WTC11 (cell line): ENCODE data around the gene TKT. TPM values are rescaled to one million over a fixed set of nuclear protein-coding genes. Genes with fewer than 3 reads are reported as not detected.

ENCODE experiments used
- CREB1 ChIP-seq: sonication (generic); formaldehyde crosslinking; IDR thresholded peaks from 2 replicates; pipeline ENCODE4 v1.8.0; 2023; ENCODE audit warnings: mild to moderate bottlenecking, missing genetic modification reagents
- ELF4 ChIP-seq: sonication (generic); formaldehyde crosslinking; IDR thresholded peaks from 2 replicates; pipeline ENCODE4 v1.8.1; 2022; ENCODE audit warnings: low read depth, mild to moderate bottlenecking, moderate library complexity, missing genetic modification reagents
- GABPB1 ChIP-seq: sonication (generic); formaldehyde crosslinking; IDR thresholded peaks from 2 replicates; pipeline ENCODE4 v1.8.1; 2023; ENCODE audit warnings: mild to moderate bottlenecking, missing genetic modification reagents
- KAT7 ChIP-seq: sonication (generic); formaldehyde crosslinking; IDR thresholded peaks from 2 replicates; pipeline ENCODE4 v1.8.1; 2023; ENCODE audit warnings: missing genetic modification reagents, mild to moderate bottlenecking, borderline replicate concordance
- MXD4 ChIP-seq: fragments of 250-450 bp; sonication (Bioruptor Pico); IDR thresholded peaks from 2 replicates; pipeline ENCODE4 v1.8.0; 2021; ENCODE audit warnings: mild to moderate bottlenecking, moderate library complexity, borderline replicate concordance
- NFE2L1 ChIP-seq: sonication (generic); formaldehyde crosslinking; IDR thresholded peaks from 2 replicates; pipeline ENCODE4 v1.8.1; 2023; ENCODE audit warnings: missing genetic modification reagents
- RELA ChIP-seq: sonication (generic); formaldehyde crosslinking; IDR thresholded peaks from 2 replicates; pipeline ENCODE4 v1.8.1; 2022; ENCODE audit warnings: missing genetic modification reagents, mild to moderate bottlenecking, borderline replicate concordance
- SMAD3 ChIP-seq: sonication (generic); formaldehyde crosslinking; IDR thresholded peaks from 2 replicates; pipeline ENCODE4 v1.8.0; 2022; ENCODE audit warnings: missing genetic modification reagents, mild to moderate bottlenecking, borderline replicate concordance
- SP1 ChIP-seq: sonication (generic); formaldehyde crosslinking; conservative IDR thresholded peaks from 2 replicates; pipeline ENCODE4 v1.8.1; 2022; ENCODE audit warnings: missing genetic modification reagents
- TEAD1 ChIP-seq: sonication (generic); formaldehyde crosslinking; IDR thresholded peaks from 2 replicates; pipeline ENCODE4 v1.8.0; 2022; ENCODE audit warnings: mild to moderate bottlenecking, missing genetic modification reagents
- TEAD4 ChIP-seq: sonication (generic); formaldehyde crosslinking; IDR thresholded peaks from 2 replicates; pipeline ENCODE4 v1.8.0; 2022; ENCODE audit warnings: mild to moderate bottlenecking, missing genetic modification reagents
- ZNF121 ChIP-seq: sonication (generic); formaldehyde crosslinking; IDR thresholded peaks from 2 replicates; pipeline ENCODE4 v1.8.0; 2023; ENCODE audit warnings: missing genetic modification reagents
- ZNF138 ChIP-seq: sonication (generic); formaldehyde crosslinking; conservative IDR thresholded peaks from 2 replicates; pipeline ENCODE4 v1.8.1; 2022; ENCODE audit warnings: mild to moderate bottlenecking, moderate library complexity, missing genetic modification reagents
- ZNF219 ChIP-seq: sonication (generic); formaldehyde crosslinking; IDR thresholded peaks from 2 replicates; pipeline ENCODE4 v1.8.0; 2023; ENCODE audit warnings: missing genetic modification reagents, mild to moderate bottlenecking, borderline replicate concordance
- ZNF423 ChIP-seq: fragments of 250-450 bp; sonication (Bioruptor Pico); IDR thresholded peaks from 2 replicates; pipeline ENCODE4 v2.1.2; 2022; ENCODE audit warnings: mild to moderate bottlenecking, moderate library complexity
- ZNF671 ChIP-seq: fragments of 250-450 bp; sonication (Bioruptor Pico); IDR thresholded peaks from 2 replicates; pipeline ENCODE4 v1.8.0; 2021; ENCODE audit warnings: mild to moderate bottlenecking
- total RNA-seq: library from RNA; stranded (reverse); gene quantifications from 3 replicates; pipeline ENCODE4 v1.2.3, GENCODE V29; 2021
- TF ChIP-seq, protein P1 (sequence below): sonication (generic); formaldehyde crosslinking; IDR thresholded peaks from 2 replicates; pipeline ENCODE4 v1.8.1; 2023; ENCODE audit warnings: mild to moderate bottlenecking, missing genetic modification reagents, borderline replicate concordance
- TF ChIP-seq, protein P2 (sequence below): sonication (generic); formaldehyde crosslinking; IDR thresholded peaks from 2 replicates; pipeline ENCODE4 v1.8.1; 2022; ENCODE audit warnings: mild to moderate bottlenecking, moderate library complexity, missing genetic modification reagents
- TF ChIP-seq, protein P3 (sequence below): fragments of 250-450 bp; sonication (Bioruptor Pico); IDR thresholded peaks from 2 replicates; pipeline ENCODE4 v1.9.0; 2021; ENCODE audit warnings: mild to moderate bottlenecking
- TF ChIP-seq, protein P4 (sequence below): sonication (generic); formaldehyde crosslinking; IDR thresholded peaks from 2 replicates; pipeline ENCODE4 v1.8.0; 2022; ENCODE audit warnings: mild to moderate bottlenecking, missing genetic modification reagents
- TF ChIP-seq, protein P5 (sequence below): sonication (generic); formaldehyde crosslinking; IDR thresholded peaks from 2 replicates; pipeline ENCODE4 v1.8.0; 2022; ENCODE audit warnings: mild to moderate bottlenecking, missing genetic modification reagents
- TF ChIP-seq, protein P6 (sequence below): sonication (generic); formaldehyde crosslinking; IDR thresholded peaks from 2 replicates; pipeline ENCODE4 v1.8.0; 2023; ENCODE audit warnings: missing genetic modification reagents, mild to moderate bottlenecking, borderline replicate concordance
- TF ChIP-seq, protein P7 (sequence below): sonication (generic); formaldehyde crosslinking; conservative IDR thresholded peaks from 2 replicates; pipeline ENCODE4 v1.8.1; 2023; ENCODE audit warnings: mild to moderate bottlenecking, low read depth, missing genetic modification reagents, moderate library complexity

Gene TKT
- total RNA-seq, 1 experiment from 2014 or later: 1,040 TPM

DNA sequence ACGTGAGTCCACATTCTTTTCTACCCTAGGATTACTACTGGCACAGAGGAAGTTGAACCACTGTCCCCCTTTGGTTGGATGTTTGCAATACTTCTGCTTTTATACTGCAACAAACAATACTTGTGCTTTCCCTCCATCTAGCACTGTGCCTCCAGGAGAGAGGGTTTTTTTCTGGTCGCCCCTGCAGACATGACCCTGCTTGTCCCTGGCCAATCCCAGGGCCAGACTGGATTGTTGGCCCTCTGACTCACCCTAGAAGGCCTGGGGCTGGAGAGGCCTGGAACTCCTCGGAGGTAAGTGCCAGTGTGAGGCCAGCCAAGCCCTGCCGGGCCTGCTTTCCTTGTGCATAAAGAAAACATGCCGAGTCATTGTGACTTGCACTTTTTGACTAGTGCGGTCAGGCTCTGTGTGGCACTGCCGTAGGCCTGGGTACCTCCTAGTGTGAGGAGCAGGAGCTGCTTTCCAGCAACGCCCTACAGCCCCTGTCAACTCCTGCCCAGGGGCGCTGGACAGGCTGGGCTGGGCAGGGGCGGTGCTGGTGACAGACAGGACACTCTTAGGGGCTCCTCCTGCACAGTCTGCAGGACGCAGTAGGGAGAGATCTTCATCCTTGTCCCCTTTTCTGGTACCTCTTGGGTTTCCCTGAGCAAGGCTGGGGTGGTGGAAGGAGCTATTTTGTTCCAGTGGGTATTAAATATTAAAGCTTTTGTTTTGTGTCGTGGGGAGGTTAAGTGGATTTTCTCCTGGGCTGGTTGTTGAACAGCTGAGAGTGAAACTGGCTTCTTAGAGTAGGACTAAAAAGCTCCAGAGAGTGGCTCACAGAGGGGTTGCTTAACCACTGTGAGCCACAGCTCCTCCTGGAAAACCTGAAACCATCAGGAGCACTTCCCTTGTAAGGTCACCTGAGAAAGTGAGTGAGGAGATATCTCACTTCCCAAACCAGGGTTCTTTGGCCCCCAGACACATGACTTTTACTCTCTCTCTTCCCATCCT is 14.4 kb upstream of the TKT start (continued):
- TF ChIP-seq, protein P1, sequence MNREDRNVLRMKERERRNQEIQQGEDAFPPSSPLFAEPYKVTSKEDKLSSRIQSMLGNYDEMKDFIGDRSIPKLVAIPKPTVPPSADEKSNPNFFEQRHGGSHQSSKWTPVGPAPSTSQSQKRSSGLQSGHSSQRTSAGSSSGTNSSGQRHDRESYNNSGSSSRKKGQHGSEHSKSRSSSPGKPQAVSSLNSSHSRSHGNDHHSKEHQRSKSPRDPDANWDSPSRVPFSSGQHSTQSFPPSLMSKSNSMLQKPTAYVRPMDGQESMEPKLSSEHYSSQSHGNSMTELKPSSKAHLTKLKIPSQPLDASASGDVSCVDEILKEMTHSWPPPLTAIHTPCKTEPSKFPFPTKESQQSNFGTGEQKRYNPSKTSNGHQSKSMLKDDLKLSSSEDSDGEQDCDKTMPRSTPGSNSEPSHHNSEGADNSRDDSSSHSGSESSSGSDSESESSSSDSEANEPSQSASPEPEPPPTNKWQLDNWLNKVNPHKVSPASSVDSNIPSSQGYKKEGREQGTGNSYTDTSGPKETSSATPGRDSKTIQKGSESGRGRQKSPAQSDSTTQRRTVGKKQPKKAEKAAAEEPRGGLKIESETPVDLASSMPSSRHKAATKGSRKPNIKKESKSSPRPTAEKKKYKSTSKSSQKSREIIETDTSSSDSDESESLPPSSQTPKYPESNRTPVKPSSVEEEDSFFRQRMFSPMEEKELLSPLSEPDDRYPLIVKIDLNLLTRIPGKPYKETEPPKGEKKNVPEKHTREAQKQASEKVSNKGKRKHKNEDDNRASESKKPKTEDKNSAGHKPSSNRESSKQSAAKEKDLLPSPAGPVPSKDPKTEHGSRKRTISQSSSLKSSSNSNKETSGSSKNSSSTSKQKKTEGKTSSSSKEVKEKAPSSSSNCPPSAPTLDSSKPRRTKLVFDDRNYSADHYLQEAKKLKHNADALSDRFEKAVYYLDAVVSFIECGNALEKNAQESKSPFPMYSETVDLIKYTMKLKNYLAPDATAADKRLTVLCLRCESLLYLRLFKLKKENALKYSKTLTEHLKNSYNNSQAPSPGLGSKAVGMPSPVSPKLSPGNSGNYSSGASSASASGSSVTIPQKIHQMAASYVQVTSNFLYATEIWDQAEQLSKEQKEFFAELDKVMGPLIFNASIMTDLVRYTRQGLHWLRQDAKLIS (CRISPR knock-in tag): no peak
- TF ChIP-seq SMAD3 (CRISPR knock-in tag): no peak
- TF ChIP-seq MXD4 (CRISPR knock-in tag): no peak
- TF ChIP-seq ZNF671 (CRISPR knock-in tag): no peak
- TF ChIP-seq KAT7 (CRISPR knock-in tag): no peak
- peak; percentile 47; the same call in 1 of the 2 replicates for TF ChIP-seq GABPB1 (CRISPR knock-in tag)
- TF ChIP-seq, protein P2, sequence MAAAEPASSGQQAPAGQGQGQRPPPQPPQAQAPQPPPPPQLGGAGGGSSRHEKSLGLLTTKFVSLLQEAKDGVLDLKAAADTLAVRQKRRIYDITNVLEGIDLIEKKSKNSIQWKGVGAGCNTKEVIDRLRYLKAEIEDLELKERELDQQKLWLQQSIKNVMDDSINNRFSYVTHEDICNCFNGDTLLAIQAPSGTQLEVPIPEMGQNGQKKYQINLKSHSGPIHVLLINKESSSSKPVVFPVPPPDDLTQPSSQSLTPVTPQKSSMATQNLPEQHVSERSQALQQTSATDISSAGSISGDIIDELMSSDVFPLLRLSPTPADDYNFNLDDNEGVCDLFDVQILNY (CRISPR knock-in tag): no peak
- TF ChIP-seq SP1: 0 out of 2 replicates have a peak, but pooled peaks have one; percentile 14
- no peak for TF ChIP-seq TEAD4 (CRISPR knock-in tag)
- TF ChIP-seq ZNF219 (CRISPR knock-in tag): peak; percentile 14; the same call in 1 of the 2 replicates
- TF ChIP-seq, protein P3, sequence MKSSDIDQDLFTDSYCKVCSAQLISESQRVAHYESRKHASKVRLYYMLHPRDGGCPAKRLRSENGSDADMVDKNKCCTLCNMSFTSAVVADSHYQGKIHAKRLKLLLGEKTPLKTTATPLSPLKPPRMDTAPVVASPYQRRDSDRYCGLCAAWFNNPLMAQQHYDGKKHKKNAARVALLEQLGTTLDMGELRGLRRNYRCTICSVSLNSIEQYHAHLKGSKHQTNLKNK (CRISPR knock-in tag): no peak
- TF ChIP-seq RELA (CRISPR knock-in tag): no peak
- no peak for TF ChIP-seq CREB1 (CRISPR knock-in tag)
- TF ChIP-seq, protein P4, sequence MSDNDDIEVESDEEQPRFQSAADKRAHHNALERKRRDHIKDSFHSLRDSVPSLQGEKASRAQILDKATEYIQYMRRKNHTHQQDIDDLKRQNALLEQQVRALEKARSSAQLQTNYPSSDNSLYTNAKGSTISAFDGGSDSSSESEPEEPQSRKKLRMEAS (CRISPR knock-in tag): no peak
- TF ChIP-seq ZNF138: no peak
- TF ChIP-seq, protein P5, sequence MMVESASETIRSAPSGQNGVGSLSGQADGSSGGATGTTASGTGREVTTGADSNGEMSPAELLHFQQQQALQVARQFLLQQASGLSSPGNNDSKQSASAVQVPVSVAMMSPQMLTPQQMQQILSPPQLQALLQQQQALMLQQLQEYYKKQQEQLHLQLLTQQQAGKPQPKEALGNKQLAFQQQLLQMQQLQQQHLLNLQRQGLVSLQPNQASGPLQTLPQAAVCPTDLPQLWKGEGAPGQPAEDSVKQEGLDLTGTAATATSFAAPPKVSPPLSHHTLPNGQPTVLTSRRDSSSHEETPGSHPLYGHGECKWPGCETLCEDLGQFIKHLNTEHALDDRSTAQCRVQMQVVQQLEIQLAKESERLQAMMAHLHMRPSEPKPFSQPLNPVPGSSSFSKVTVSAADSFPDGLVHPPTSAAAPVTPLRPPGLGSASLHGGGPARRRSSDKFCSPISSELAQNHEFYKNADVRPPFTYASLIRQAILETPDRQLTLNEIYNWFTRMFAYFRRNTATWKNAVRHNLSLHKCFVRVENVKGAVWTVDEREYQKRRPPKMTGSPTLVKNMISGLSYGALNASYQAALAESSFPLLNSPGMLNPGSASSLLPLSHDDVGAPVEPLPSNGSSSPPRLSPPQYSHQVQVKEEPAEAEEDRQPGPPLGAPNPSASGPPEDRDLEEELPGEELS: no peak
- TF ChIP-seq, protein P6, sequence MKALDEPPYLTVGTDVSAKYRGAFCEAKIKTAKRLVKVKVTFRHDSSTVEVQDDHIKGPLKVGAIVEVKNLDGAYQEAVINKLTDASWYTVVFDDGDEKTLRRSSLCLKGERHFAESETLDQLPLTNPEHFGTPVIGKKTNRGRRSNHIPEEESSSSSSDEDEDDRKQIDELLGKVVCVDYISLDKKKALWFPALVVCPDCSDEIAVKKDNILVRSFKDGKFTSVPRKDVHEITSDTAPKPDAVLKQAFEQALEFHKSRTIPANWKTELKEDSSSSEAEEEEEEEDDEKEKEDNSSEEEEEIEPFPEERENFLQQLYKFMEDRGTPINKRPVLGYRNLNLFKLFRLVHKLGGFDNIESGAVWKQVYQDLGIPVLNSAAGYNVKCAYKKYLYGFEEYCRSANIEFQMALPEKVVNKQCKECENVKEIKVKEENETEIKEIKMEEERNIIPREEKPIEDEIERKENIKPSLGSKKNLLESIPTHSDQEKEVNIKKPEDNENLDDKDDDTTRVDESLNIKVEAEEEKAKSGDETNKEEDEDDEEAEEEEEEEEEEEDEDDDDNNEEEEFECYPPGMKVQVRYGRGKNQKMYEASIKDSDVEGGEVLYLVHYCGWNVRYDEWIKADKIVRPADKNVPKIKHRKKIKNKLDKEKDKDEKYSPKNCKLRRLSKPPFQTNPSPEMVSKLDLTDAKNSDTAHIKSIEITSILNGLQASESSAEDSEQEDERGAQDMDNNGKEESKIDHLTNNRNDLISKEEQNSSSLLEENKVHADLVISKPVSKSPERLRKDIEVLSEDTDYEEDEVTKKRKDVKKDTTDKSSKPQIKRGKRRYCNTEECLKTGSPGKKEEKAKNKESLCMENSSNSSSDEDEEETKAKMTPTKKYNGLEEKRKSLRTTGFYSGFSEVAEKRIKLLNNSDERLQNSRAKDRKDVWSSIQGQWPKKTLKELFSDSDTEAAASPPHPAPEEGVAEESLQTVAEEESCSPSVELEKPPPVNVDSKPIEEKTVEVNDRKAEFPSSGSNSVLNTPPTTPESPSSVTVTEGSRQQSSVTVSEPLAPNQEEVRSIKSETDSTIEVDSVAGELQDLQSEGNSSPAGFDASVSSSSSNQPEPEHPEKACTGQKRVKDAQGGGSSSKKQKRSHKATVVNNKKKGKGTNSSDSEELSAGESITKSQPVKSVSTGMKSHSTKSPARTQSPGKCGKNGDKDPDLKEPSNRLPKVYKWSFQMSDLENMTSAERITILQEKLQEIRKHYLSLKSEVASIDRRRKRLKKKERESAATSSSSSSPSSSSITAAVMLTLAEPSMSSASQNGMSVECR (CRISPR knock-in tag): no peak
- no peak for TF ChIP-seq ZNF121 (CRISPR knock-in tag)
- no peak for TF ChIP-seq ZNF423 (CRISPR knock-in tag)
- TF ChIP-seq, protein P7, sequence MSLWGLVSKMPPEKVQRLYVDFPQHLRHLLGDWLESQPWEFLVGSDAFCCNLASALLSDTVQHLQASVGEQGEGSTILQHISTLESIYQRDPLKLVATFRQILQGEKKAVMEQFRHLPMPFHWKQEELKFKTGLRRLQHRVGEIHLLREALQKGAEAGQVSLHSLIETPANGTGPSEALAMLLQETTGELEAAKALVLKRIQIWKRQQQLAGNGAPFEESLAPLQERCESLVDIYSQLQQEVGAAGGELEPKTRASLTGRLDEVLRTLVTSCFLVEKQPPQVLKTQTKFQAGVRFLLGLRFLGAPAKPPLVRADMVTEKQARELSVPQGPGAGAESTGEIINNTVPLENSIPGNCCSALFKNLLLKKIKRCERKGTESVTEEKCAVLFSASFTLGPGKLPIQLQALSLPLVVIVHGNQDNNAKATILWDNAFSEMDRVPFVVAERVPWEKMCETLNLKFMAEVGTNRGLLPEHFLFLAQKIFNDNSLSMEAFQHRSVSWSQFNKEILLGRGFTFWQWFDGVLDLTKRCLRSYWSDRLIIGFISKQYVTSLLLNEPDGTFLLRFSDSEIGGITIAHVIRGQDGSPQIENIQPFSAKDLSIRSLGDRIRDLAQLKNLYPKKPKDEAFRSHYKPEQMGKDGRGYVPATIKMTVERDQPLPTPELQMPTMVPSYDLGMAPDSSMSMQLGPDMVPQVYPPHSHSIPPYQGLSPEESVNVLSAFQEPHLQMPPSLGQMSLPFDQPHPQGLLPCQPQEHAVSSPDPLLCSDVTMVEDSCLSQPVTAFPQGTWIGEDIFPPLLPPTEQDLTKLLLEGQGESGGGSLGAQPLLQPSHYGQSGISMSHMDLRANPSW (CRISPR knock-in tag): no peak
- no peak for TF ChIP-seq ELF4 (CRISPR knock-in tag)
- peak; percentile 100 for TF ChIP-seq NFE2L1 (CRISPR knock-in tag)
- 0 out of 2 replicates have a peak, but pooled peaks have one; percentile 61 for TF ChIP-seq TEAD1
